ENCODE measurements around the gene CEP290. TPM values are rescaled to one million over a fixed set of nuclear protein-coding genes. Genes with fewer than 3 reads are reported as not detected.

The CEP290 gene
- total and polyA plus RNA-seq, 8 donors = 3.6 to 8.9 (median 4.4) TPM

DNA sequence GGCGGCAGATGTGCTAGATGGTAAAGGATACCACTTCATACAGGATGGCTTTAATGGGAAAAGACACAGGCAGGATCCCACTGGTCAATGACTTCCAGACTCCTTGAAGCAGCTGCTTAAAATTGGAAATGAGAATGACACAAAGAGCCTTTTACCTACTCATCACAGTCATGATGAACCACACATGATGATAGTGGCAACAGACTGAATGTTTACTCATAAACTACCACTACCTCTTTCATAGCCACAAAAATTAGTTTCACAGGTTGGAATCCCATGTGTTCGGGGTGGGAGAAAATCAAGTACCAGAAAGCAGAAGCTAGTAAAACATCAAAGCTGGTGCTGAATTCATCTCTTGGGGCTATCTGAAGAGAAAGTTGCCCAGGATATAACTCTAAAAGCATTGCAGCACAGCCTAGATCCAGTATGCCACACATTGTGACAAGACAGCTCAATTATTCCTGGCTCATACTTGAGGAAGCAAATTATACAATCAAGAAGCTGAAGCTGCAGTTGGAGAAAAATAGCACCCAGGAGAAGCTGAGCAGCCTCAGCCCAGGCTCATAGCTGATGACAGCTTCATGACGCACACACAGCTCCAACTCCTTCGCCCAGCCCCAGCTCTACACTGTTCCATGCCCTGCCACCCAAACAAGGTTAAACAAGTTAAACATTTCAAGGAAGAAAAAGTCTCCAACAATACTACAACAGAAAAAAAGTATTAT is 83.7 kb downstream of the CEP290 start:
- FAIRE-seq = no peak
- H3K27me3 ChIP-seq = no peaks in the 10 kb centered on the region
- DNase-seq = no peak
- intact Hi-C loops (cut with DNase I) = no loop called here
- H3K36me3 ChIP-seq = peaks cover 0 to 3% (median 0%) of the 10 kb centered on the region in 3 donors
- no peak overlapping the region for H3K4me3 ChIP-seq
- H3K27ac ChIP-seq = no peak overlapping the region
- peak in 1 of 4 donors; percentile 34 for ATAC-seq
- H3K4me1 ChIP-seq = peaks cover 0 to 5% (median 5%) of the 10 kb centered on the region in 3 donors
- no peaks in the 10 kb centered on the region for H3K9me3 ChIP-seq
- 94 to 95% methylated on average over 4 of the region's 4 CpGs for WGBS, 2 donors
- TF ChIP-seq, protein P1, sequence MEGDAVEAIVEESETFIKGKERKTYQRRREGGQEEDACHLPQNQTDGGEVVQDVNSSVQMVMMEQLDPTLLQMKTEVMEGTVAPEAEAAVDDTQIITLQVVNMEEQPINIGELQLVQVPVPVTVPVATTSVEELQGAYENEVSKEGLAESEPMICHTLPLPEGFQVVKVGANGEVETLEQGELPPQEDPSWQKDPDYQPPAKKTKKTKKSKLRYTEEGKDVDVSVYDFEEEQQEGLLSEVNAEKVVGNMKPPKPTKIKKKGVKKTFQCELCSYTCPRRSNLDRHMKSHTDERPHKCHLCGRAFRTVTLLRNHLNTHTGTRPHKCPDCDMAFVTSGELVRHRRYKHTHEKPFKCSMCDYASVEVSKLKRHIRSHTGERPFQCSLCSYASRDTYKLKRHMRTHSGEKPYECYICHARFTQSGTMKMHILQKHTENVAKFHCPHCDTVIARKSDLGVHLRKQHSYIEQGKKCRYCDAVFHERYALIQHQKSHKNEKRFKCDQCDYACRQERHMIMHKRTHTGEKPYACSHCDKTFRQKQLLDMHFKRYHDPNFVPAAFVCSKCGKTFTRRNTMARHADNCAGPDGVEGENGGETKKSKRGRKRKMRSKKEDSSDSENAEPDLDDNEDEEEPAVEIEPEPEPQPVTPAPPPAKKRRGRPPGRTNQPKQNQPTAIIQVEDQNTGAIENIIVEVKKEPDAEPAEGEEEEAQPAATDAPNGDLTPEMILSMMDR (IDR thresholded peaks at IDR 0.05) = no peak

GRCh38 chr12:88056571-88056970 is 85.3 kb downstream of the CEP290 start:
- H3K36me3 ChIP-seq = peaks cover 0 to 2% (median 0%) of the 10 kb centered on the region in 3 donors

DNA sequence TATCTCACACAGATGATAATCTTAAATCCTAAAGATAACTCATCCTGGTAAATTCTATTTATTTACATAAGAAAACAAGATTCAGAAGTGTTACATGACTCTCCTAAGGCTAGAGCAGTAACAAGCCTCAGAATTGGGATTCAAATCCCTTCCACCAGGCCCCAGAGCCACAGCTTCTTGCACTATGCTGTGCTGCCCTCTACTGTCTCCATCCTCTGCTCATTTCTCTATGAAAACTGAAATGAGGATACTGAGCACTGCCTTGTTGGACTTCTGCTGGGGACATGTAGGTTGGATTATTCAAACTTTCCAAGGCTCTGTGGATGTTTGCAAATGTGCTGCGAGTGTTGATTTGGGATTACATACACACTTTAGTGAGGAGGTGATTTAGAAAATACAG is 89.2 kb downstream of the CEP290 start:
- H3K4me1 ChIP-seq = no peaks in the 10 kb centered on the region
- no peaks in the 10 kb centered on the region for H3K27me3 ChIP-seq
- no peak for FAIRE-seq
- H3K4me3 ChIP-seq = no peak overlapping the region
- WGBS, 2 donors = 60 to 76% methylated on average over 1 of the region's 1 CpG
- H3K36me3 ChIP-seq = peaks cover 0 to 22% (median 14%) of the 10 kb centered on the region in 3 donors
- no peak overlapping the region for H3K27ac ChIP-seq
- TF ChIP-seq, protein P1 (IDR thresholded peaks at IDR 0.05) = no peak
- peak; percentile 40 to 74 (median 72) for ATAC-seq
- intact Hi-C loops (cut with DNase I) = no loop called here
- no peaks in the 10 kb centered on the region for H3K9me3 ChIP-seq
- peak in 1 of 6 donors; percentile 19 for DNase-seq

More at GRCh38 chr12:88056571-88056970, 85.3 kb downstream of the CEP290 start:
- Histone ChIP-seq H3K27ac (no peak overlapping the region), H3K4me1 (peaks cover 0 to 5% (median 5%) of the 10 kb centered on the region in 3 donors), H3K27me3 (no peaks in the 10 kb centered on the region), H3K9me3 (no peaks in the 10 kb centered on the region), H3K4me3 (no peak overlapping the region)
- no peak for DNase-seq
- ATAC-seq = no peak
- FAIRE-seq = no peak
- intact Hi-C loops (cut with DNase I) = no loop called here
- TF ChIP-seq, protein P1 (IDR thresholded peaks at IDR 0.05) = no peak
- 59 to 74% methylated on average over 2 of the region's 2 CpGs for WGBS, 2 donors

- H3K4me3 ChIP-seq = no peak overlapping the region
- peaks cover 8 to 52% (median 18%) of the 10 kb centered on the region in 3 donors for H3K36me3 ChIP-seq
- DNase-seq (no peak), FAIRE-seq (no peak), ATAC-seq (no peak)
- TF ChIP-seq, protein P1 (IDR thresholded peaks at IDR 0.05) = no peak
- 93 to 96% methylated on average over 5 of the region's 5 CpGs for WGBS, 2 donors
- no peak overlapping the region for H3K27ac ChIP-seq
- no peaks in the 10 kb centered on the region for H3K27me3 ChIP-seq
- intact Hi-C loops (cut with DNase I) = no loop called here
- no peaks in the 10 kb centered on the region for H3K4me1 ChIP-seq
- no peaks in the 10 kb centered on the region for H3K9me3 ChIP-seq
Observed at GRCh38 chr12:88044035-88044434, 97.9 kb downstream of the CEP290 start.

DNA sequence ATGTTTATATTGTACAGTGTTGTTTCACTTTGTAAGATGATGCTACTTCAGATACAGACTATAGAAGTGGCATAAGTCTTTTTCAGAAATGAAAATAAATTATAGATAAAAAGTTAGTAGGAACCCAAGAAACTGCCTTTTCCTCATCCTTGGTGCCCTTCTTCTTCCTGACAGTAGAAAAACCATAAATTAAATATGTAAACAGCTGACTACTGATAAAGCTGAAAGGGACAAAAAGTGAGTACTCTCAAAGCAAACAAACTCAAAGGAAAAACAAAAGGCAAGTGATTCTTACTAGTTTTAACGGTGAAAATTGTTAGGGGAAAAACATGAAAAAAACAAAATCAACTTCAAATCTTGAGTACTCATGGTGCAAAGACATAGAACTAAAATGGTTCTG is 104.1 kb downstream of the CEP290 start:
- intact Hi-C loops (cut with DNase I) = no loop called here
- DNase-seq (no peak), ATAC-seq (no peak), FAIRE-seq (no peak)
- Histone ChIP-seq H3K36me3 (no peaks in the 10 kb centered on the region), H3K27ac (no peak overlapping the region), H3K27me3 (no peaks in the 10 kb centered on the region), H3K9me3 (no peaks in the 10 kb centered on the region), H3K4me3 (no peak overlapping the region), H3K4me1 (peaks cover 0 to 25% (median 13%) of the 10 kb centered on the region in 3 donors)
- 49 to 59% methylated on average over 1 of the region's 1 CpG for WGBS, 2 donors
- TF ChIP-seq, protein P1 (IDR thresholded peaks at IDR 0.05) = no peak
